Mucosa of rectum (tissue), 2 donors: ENCODE results near the gene TIMM44.
A peak's percentile ranks its signal among the peaks of the same experiment; 100 is the strongest.
"Not testable (repeated sequence)": the region's sequence is repeated elsewhere in the genome, so short reads cannot be mapped to it uniquely, and the experiment has no call there.

Experiments
- H3K27ac ChIP-seq, 2 donors: one replicate each; pipeline ENCODE4 v1.7.0; 2013; ENCODE audit warnings: inconsistent platforms in 2 of 2, low read depth in 2 of 2, low read length in 2 of 2
- H3K27me3 ChIP-seq, 2 donors: one replicate each; pipeline ENCODE4 v1.7.0; 2013; ENCODE audit warnings: low read length in 2 of 2; ENCODE audit not compliant: control insufficient read depth in 2 of 2, insufficient read depth in 2 of 2
- H3K36me3 ChIP-seq, 2 donors: one replicate each; pipeline ENCODE4 v1.7.0; 2013; ENCODE audit warnings: low read length in 2 of 2; ENCODE audit not compliant: control insufficient read depth in 2 of 2, insufficient read depth in 2 of 2
- H3K4me1 ChIP-seq, 2 donors: one replicate each; pipeline ENCODE4 v1.7.0; 2013; ENCODE audit warnings: low read length in 2 of 2, mild to moderate bottlenecking in 1 of 2; ENCODE audit not compliant: control insufficient read depth in 2 of 2, insufficient read depth in 2 of 2
- H3K4me3 ChIP-seq, 2 donors: one replicate each; pipeline ENCODE4 v1.7.0; 2013; ENCODE audit warnings: low read length in 2 of 2
- H3K9ac ChIP-seq, 2 donors: one replicate each; pipeline ENCODE4 v1.7.0; 2013; ENCODE audit warnings: low read length in 2 of 2, low read depth in 1 of 2, mild to moderate bottlenecking in 1 of 2
- H3K9me3 ChIP-seq, 2 donors: one replicate each; pipeline ENCODE4 v1.7.0; 2013; ENCODE audit warnings: low read length in 2 of 2; ENCODE audit not compliant: control insufficient read depth in 2 of 2
- donor health status: healthy.
- donor health status: Normal muscosa, but diverticular disease.

The TIMM44 gene

DNA sequence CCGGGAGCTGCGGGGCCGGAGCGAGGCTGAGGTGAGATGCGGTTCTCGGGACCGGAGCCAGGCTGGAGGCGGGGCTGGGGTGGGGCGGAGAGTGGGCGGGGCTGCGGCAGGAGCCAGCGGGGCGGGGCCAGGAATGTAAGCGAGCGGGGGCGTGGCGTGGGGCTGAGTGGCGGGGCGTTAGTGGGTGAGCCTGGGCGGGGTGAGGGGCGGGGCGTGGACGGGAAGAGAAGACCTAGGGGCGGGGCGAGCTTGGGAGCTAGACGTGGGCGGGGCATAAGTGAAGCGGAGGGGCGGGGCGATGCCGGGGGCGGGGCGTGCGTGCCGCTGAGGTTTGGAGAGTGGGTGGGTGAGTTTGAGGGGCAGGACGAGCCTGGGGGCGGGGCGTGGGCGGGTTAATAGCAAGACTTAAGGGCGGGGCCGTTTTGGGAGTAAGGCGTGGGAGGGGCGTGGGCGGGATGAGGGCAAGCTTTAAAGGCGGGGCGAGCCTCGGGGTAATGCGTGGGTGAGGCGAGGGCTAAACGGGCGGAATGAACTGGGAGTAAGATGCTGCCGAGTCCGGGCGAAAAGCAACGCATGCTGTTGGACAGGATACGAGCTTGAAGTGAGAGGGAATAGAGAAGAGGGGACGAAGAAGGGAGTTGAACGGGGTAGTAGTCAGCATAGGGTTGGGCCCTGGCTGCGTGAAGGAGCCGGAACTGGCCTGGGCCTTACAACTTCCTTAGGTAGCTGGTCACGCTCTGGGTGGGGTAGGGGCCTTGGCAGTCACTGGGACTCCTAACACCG, 22.8 kb downstream of the TIMM44 start:
- H3K27me3 ChIP-seq, result peaks cover 13 to 17% of the 10 kb centered on the region in 2 donors
- H3K9ac ChIP-seq, result peak overlapping the region; percentile 69 to 83
- peaks cover 31 to 33% of the 10 kb centered on the region in 2 donors for H3K4me1 ChIP-seq
- H3K9me3 ChIP-seq, result no peaks in the 10 kb centered on the region
- peak overlapping the region; percentile 65 to 86 for H3K4me3 ChIP-seq
- peaks cover 0 to 6% of the 10 kb centered on the region in 2 donors for H3K36me3 ChIP-seq
- peak overlapping the region; percentile 93 to 96 for H3K27ac ChIP-seq

DNA sequence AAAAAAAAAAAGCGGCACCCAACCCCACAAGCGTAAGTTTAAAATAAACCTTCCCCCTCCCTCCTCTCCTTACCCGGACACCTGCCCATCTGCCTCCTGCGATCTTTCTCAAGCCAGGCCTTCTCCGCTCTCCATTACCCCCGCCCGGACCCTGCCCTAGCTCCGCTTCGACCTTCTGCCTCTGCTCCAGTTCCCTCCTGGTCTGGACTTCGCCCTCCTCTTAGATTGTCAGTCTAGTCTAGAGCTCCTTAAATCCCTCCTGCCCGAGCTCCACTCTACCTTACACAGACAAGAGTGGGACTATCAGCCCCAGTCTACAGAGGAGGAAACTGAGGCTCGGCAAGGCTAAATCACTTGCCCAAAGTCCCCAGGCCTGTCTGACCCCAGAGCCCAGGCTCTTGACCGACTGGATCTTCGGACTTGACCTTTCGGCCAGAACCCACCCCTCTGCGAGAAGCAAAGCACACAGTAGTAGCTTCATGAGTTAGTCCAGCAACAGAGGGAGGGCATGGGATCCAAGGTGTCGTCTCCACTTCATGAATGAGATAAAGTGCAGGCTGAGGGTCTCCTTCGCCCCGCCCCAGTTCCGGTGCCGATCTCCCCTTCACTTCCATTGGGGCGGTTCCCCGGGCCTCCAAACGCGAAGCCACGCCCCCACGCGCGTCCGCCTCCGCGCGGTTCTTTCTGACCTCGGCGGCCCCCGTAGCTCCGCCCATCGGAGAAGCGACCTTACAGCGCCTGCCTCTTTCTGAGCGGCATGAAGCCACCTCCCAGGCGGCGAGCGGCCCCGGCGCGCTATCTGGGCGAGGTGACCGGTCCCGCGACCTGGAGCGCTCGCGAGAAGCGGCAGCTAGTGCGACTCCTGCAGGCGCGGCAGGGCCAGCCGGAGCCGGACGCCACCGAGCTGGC, 23.6 kb downstream of the TIMM44 start, which contains the start of gene SNAPC2:
SNAPC2 (plus strand) TSS at position 729 of the 909 bp plus-strand sequence; CDS start at position 758, 29 bp downstream.
- Histone ChIP-seq H3K9me3 (no peaks in the 10 kb centered on the region), H3K27ac (peak within 1 kb of the TSS; percentile 93 to 96), H3K27me3 (peaks cover 18 to 22% of the 10 kb centered on the region in 2 donors), H3K4me1 (peaks cover 30 to 34% of the 10 kb centered on the region in 2 donors), H3K36me3 (peaks cover 0 to 6% of the 10 kb centered on the region in 2 donors), H3K9ac (peak within 1 kb of the TSS; percentile 69 to 83), H3K4me3 (peak within 1 kb of the TSS; percentile 65 to 86)

DNA sequence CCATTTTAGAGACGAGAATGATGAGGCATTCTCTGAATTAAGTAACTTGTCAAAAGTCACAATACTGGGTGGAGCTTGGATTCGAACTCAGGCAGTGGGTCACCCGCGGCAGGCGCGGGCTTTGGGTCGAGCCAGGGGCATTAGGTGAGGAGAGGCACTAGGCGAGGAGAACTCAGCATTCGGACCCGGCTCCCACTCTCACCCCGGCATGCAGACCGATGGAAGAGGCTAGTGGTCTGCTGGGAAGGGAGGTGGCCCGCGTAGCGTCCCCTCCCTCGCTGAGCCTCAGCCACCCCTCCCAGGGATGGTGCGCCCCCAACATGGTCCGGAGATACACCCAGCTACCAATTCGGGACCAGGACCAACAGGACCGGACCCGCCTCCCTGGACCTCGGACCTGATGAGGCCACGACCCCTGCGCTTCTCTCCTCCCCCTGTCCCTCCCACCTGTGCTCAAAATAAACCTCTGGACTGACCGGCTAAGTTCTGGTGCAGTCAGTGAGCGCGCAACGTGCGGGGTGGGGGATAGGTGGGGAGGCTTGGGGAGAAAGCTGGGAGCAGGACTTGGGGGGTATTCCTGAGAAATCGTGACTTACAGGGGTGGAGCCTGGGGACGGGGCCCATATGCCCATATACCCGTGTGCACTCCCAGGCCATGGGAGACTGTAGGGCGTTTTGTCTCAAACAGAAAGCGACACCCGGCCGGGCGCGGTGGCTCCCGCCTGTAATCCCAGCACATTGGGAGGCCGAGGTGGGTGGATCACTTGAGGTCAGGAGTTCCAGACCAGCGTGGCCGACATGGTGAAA, 24.6 kb downstream of the TIMM44 start:
- H3K27me3 ChIP-seq, result peaks cover 23 to 26% of the 10 kb centered on the region in 2 donors
- peaks cover 0 to 6% of the 10 kb centered on the region in 2 donors for H3K36me3 ChIP-seq
- H3K4me3 ChIP-seq, result peak overlapping the region; percentile 7 to 63
- H3K9ac ChIP-seq, result no peak overlapping the region
- H3K9me3 ChIP-seq, result no peaks in the 10 kb centered on the region
- H3K4me1 ChIP-seq, result peaks cover 30 to 34% of the 10 kb centered on the region in 2 donors
- H3K27ac ChIP-seq, result no peak overlapping the region

DNA sequence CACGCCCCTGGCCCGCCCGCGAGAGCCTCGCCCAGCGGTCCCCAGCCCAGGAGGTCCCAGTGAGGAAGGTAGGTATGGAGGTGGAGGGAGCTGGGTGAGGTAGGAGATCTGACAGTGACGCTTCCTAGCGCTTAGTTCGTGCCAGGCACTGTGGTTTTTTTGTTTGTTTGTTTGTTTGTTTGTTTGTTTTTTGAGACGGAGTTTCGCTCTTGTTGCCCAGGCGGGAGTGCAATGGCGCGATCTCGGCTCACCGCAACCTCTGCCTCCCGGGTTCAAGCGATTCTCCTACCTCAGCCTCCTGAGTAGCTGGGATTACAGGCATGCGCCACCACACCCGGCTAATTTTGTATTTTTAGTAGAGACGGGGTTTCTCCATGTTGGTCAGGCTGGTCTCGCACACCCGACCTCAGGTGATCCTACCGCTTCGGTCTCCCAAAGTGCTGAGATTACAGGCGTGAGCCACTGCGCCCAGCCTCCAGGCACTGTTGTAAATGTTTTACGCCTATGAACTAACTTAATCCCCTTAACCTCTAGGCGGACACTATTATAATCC, 25.3 kb downstream of the TIMM44 start:
- Histone ChIP-seq H3K4me3 (peak overlapping the region in 1 of 2 donors; percentile 38), H3K4me1 (peaks cover 30 to 34% of the 10 kb centered on the region in 2 donors), H3K27me3 (peaks cover 23 to 26% of the 10 kb centered on the region in 2 donors)
- H3K27ac ChIP-seq, H3K9me3 ChIP-seq, H3K36me3 ChIP-seq, H3K9ac ChIP-seq: not testable (repeated sequence)

DNA sequence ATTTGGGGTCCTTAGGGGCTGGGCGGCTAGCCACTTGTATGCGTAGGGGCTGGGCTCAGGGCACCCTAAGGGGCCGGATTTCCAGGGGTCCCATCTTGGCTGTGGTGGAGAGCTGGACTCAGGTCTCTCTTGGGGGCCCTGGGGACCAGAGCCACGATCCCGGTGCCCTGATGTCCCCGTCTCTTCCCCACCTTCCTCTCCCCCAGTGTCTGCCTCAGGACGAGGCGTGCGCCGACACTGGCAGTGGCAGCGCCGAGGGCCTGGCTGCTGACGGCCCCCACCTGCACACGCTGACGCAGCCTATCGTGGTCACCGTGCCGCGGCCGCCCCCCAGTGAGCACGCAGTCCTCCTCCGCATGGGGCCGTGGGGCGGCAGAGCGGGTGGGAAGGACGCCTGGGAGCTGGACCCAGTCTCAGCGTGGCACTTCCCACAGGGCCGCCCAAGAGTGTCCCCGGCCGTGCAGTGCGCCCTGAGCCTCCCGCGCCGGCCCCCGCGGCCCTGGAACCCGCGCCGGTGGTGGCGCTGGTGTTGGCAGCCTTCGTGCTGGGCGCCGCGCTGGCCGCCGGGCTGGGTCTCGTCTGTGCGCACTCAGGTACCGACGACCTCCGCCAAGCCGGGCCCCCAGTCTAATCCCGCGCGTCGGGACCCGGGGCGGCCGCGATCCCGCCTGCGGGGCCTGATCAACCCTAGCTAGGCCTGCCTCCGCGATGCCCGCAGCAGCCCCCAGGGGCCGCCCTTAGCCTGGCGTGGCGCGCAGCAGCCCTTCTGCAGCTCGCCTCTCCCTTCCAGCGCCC, 26.0 kb downstream of the TIMM44 start:
- Histone ChIP-seq H3K4me3 (peak overlapping the region in 1 of 2 donors; percentile 38), H3K4me1 (peaks cover 30 to 34% of the 10 kb centered on the region in 2 donors)

DNA sequence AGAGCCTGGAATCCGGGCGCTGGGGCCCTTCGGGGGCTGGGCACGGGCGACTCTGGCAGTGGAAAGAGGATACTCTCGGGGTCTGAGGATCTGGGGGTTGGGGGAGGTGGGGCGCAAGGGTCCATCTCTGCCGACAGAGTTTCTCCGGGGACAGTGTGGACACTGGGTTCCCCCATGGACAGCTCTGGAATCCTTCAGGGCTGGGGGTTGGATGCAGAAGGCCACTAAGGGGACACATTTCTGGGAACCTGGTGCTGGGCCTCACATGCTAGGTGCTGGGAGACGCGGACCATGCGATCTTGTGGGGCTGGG, 26.6 kb downstream of the TIMM44 start:
- H3K27ac ChIP-seq, result no peak overlapping the region

More for the DNA sequence above, 26.0 kb downstream of the TIMM44 start:
- H3K27ac ChIP-seq, result peak overlapping the region in 1 of 2 donors; percentile 23
- H3K36me3 ChIP-seq, result peaks cover 4 to 6% of the 10 kb centered on the region in 2 donors
- H3K9me3 ChIP-seq, result no peaks in the 10 kb centered on the region
- H3K27me3 ChIP-seq, result peaks cover 23 to 26% of the 10 kb centered on the region in 2 donors
- H3K9ac ChIP-seq, result peak overlapping the region in 1 of 2 donors; percentile 25

DNA sequence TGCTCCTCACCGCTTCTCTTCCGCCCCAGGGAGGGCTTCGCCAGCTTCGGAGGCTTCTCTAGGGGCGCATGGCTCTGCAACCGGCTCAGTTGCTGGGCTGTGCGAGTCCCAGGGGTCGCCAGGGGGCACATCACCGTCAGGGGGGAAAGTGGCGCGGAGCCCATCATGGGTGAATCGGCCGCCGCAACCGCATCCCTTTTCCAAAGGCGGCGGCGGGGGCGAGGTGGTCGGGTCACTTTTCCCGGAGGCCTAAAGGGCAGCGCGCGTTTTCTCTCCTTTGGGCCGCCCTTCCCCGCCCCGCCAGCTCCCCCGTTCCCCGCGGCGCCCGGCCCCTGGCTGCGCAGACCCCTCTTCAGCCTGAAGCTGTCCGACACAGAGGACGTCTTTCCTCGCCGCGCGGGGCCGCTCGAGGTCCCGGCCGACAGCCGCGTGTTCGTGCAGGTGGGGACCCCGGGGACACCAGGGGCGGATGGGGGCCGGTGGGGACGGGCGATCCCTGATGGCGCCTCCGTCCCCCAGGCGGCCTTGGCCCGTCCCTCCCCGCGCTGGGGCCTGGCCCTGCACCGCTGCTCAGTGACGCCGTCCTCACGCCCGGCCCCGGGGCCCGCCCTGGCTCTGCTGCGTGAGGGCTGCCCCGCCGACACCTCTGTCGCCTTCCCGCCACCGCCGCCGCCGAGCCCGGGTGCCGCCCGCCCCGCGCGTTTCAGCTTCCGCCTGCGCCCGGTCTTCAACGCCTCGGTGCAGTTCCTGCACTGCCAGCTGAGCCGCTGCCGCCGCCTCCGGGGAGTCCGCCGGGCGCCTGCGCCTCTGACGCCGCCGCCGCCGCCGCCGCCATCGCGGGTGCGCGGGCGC, 27.1 kb downstream of the TIMM44 start:
- Histone ChIP-seq H3K27me3 (peaks cover 23 to 26% of the 10 kb centered on the region in 2 donors), H3K9me3 (no peaks in the 10 kb centered on the region), H3K27ac (no peak overlapping the region), H3K36me3 (peaks cover 13% of the 10 kb centered on the region in 2 donors), H3K4me1 (peaks cover 23 to 25% of the 10 kb centered on the region in 2 donors), H3K4me3 (peak overlapping the region in 1 of 2 donors; percentile 30), H3K9ac (no peak overlapping the region)

More for the DNA sequence above, 26.6 kb downstream of the TIMM44 start:
- H3K36me3 ChIP-seq, result peaks cover 7 to 9% of the 10 kb centered on the region in 2 donors
- peaks cover 23 to 26% of the 10 kb centered on the region in 2 donors for H3K27me3 ChIP-seq
- H3K9me3 ChIP-seq, result no peaks in the 10 kb centered on the region
- peak overlapping the region in 1 of 2 donors; percentile 38 for H3K4me3 ChIP-seq
- peaks cover 29 to 31% of the 10 kb centered on the region in 2 donors for H3K4me1 ChIP-seq
- no peak overlapping the region for H3K9ac ChIP-seq

DNA sequence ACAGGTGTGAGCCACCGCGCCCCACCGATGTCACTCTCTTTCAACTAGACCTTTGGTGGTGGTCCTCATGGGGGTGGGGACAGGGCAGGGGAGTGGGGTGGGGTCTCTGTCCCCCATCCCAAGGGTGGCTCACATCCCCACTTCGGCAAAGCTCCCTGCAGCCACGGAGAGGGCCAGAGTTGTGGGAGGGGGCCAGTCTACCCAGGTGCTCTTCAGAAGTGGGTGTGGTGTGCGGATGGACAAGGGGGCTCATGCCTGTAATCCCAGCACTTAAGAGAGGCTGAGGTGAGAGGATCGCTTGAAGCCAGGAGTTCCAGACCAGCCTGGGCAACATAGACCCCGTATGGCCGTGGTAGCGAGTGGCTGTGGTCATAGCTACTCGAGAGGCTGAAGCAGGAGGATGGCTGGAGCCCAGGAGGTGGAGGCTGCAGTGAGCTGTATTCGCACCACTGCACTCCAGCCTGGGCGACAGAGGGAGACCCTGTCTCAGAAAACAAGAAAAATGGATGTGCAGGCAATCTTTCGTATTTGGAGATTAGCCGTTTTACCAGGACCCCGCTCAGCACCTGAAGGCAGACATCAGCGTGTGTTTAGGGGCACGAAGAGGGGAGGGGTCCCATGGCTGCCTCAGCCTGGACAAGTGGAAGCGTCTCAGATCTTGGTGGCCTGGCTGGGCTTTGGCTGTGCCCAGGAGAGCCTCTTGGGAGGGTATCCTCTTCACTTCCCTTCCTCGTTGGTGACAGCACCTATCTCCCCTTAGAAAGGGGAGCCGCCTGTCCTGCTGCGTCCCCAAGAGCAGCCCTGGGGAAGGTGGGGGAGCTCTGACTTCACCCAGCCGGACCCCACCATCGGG, 28.0 kb downstream of the TIMM44 start:
- H3K27ac ChIP-seq, result no peak overlapping the region
- H3K36me3 ChIP-seq, result peaks cover 18 to 20% of the 10 kb centered on the region in 2 donors
- H3K4me3 ChIP-seq, result no peak overlapping the region
- H3K9me3 ChIP-seq, result no peaks in the 10 kb centered on the region
- H3K4me1 ChIP-seq, result peaks cover 17 to 23% of the 10 kb centered on the region in 2 donors
- H3K27me3 ChIP-seq, result peaks cover 23 to 26% of the 10 kb centered on the region in 2 donors
- no peak overlapping the region for H3K9ac ChIP-seq
